NCI-H526 (cell line): ENCODE measurements around the gene XPA.
A peak's percentile ranks its signal among the peaks of the same experiment; 100 is the strongest.
"Not testable (repeated sequence)": the region's sequence is repeated elsewhere in the genome, so short reads cannot be mapped to it uniquely, and the experiment has no call there.

Source experiments
- DNase-seq, 2 experiments: peaks; one replicate each; lab custom pipeline; 2025; lab: John Stamatoyannopoulos, UW

The XPA gene

GRCh38 chr9:97696803-97697601, at the start of gene XPA:
Gene XPA (minus strand): TSS chr9:97697340. CDS start chr9:97697292, 48 bp downstream.
- peak; percentile 68 to 95 for DNase-seq

- DNase-seq = no peak
These were observed 47.9 kb upstream of the XPA start for GRCh38 chr9:97744710-97745708.

GRCh38 chr9:97744025-97744424, 46.9 kb upstream of the XPA start:
- not testable (repeated sequence) for DNase-seq

- no peak for DNase-seq
These were observed 45.4 kb upstream of the XPA start for GRCh38 chr9:97742545-97742944.

GRCh38 chr9:97741947-97742346, 44.8 kb upstream of the XPA start:
- no peak for DNase-seq

- peak; percentile 15 to 56 for DNase-seq
These were observed 44.0 kb upstream of the XPA start for GRCh38 chr9:97740848-97741821.

GRCh38 chr9:97737429-97737828, 40.3 kb upstream of the XPA start:
- no peak for DNase-seq

- no peak for DNase-seq
These were observed 38.0 kb upstream of the XPA start for GRCh38 chr9:97735070-97735600.

- no peak for DNase-seq
These were observed 29.6 kb upstream of the XPA start for GRCh38 chr9:97726716-97727115.

GRCh38 chr9:97723819-97724218, 26.7 kb upstream of the XPA start:
- no peak for DNase-seq

- no peak for DNase-seq
These were observed 25.2 kb upstream of the XPA start for GRCh38 chr9:97722331-97722730.

- DNase-seq = no peak
These were observed 24.3 kb upstream of the XPA start for GRCh38 chr9:97721396-97721795.

- DNase-seq = no peak
These were observed 20.7 kb upstream of the XPA start for GRCh38 chr9:97717866-97718265.

- DNase-seq = no peak
These were observed 17.3 kb upstream of the XPA start for GRCh38 chr9:97714435-97714834.

- no peak for DNase-seq
These were observed 14.1 kb upstream of the XPA start for GRCh38 chr9:97711223-97711626.

GRCh38 chr9:97710356-97711222, 13.4 kb upstream of the XPA start:
- DNase-seq = peak; percentile 29 to 67

GRCh38 chr9:97706246-97706645, 9.1 kb upstream of the XPA start:
- DNase-seq = no peak

- DNase-seq = no peak
These were observed 8.3 kb upstream of the XPA start for GRCh38 chr9:97705354-97705950.

- no peak for DNase-seq
These were observed 7.7 kb upstream of the XPA start for GRCh38 chr9:97704851-97705250.

- DNase-seq = no peak
These were observed 7.2 kb upstream of the XPA start for GRCh38 chr9:97704345-97704677.
